ELR (cell line): Measurements from ENCODE around the gene PNPLA6.

Experiments used
- DNase-seq: peaks from one replicate; pipeline ENCODE4 v3.0.0-alpha.2; 2015; ENCODE audit warnings: low read depth

The PNPLA6 gene

DNA sequence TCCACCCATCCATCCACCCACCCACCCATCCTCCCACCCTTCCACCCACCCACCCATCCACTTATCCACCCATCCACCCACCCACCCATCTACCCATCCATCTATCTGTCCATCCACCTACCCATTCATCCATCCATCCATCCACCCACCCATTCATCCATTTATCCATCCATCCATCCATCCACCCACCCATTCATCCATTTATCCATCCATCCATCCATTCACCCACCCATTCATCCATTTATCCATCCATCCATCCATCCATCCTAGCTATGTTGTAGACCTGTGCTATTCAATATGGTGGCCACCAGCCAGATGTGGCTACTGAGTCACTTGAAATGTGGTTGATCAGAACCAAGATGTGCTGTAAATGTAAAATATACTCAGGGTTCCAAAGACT lies 65.2 kb downstream of the PNPLA6 start:
- DNase-seq, result no peak

DNA sequence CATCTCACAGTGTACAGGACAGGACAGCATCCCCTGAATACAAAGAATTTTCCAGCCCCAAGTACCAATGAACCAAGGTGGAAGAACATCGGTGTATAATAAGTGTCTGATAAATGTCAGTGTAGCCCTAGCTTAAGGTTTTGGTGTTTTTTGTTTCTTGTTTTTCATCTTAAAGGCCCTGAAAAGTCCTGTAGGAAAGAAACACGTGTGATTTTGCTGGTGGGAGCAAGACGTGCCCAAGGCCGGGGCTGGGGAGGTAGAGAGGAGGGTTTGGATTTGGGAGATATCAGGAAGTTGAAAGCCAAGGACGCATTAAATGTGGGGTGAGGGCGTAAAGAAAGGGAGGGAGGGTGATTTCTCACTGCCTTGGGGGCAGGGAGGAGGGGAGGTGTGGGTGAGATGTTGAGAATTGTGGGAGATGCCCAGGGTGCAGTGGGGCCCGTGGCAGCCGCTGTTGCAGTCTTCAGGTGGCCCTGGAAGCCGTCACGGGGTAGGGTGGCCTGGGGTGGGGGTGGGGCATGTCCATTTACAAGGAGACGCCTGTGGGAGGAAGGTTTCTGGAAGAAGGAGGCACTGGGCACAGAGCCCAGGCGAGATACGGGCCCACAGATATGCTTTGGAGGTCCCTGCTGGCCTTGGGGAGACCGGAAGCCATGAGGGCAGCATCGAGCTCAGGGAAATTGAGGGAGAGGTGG lies 66.9 kb downstream of the PNPLA6 start:
- no peak for DNase-seq

DNA sequence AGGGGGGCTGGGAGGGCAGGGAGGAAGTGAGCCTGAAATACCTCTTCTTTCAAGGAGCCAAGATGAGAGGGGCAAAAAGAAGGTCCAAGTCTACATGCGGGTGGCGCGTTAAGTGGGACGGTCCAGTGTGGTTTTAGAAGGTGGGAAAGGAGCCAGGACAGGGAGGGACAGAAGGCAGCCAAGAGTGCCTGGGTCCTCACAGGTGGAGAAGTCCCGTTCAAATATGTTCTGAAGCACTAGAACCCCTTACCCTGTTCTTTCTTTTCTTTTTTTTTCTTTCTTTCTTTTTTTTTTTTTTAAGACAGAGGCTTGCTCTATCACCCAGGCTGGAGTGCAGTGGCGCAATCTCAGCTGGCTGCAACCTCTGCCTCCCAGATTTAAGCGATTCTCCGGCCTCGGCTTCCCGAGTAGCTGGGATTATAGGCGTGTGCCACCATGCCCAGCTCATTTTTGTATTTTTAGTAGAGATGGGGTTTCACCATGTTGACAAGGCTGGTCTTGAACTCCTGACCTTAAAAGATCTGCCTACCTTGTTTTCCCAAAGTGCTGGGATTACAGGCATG lies 67.5 kb downstream of the PNPLA6 start:
- no peak for DNase-seq

DNA sequence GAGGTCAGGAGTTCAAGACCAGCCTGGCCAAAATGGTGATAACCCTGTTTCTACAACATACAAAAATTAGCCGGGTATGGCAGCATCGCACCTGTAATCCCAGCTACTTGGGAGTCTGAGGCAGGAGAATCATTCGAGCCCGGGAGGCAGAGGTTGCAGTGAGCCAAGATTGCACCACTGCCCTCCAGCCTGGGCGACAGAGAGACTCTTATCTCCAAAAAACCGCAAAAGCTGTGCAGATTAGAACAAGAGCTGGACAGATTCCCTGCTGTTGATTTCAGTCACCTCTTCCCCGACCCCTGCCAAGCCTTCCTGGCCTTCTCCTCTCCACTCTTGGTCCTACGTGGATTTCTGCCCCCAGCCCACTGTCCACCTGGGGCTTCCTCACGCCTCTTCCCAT lies 68.4 kb downstream of the PNPLA6 start:
- DNase-seq, result no peak

DNA sequence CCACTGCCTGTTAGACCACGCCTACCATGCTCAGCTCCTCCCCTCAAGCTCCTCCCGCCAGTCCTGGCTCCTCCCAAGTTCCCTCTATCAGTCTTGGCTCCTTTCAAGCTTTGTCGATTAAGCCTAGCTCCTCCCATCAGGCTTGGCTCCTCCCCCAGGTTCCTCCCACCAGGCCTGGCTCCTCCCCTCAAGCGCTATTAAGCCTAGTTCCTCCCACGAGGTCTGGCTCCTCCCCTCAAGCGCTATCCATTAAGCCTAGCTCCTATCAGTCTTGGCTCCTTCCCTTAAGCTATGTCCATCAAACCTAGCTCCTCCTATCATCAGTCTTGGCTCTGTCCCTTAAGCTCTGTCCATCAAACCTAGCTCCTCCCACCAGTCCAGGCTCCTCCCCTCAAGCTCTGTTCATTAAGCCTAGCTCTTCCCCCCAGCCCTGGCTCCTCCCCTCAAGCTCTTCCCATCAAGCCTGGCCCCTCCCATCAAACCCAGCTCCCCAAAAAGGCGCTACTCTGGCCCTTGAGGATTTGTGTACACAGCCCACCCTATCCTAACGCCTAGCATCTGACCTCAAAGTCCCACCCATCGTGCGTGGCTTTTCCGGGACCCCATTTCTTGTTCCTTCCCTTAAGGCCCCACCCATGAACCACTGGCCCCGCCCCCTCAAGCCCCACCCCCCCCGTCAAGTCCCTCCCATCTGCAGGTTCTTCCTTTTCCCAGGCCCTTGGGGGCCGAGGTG lies 70.1 kb downstream of the PNPLA6 start:
- peak; percentile 60 for DNase-seq

DNA sequence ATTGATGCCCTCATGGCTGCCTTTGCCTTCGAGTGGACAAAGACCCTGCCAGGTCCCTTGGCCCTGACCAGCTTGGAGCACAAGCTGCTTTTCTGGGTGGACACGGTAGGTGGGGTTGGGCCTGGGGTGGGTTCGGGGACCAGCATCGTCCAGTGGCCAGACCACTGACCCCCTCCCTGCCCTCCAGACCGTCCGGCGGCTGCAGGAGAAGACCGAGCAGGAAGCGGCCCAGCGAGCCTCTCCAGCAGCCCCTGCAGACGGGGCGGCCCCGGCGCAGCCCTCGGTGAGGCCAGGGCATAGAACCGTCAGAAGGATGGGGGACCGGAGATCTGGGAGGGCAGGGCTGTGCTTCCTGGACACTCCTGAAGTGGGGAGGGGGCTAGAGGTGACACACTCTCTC lies 70.8 kb downstream of the PNPLA6 start:
- DNase-seq, result no peak

DNA sequence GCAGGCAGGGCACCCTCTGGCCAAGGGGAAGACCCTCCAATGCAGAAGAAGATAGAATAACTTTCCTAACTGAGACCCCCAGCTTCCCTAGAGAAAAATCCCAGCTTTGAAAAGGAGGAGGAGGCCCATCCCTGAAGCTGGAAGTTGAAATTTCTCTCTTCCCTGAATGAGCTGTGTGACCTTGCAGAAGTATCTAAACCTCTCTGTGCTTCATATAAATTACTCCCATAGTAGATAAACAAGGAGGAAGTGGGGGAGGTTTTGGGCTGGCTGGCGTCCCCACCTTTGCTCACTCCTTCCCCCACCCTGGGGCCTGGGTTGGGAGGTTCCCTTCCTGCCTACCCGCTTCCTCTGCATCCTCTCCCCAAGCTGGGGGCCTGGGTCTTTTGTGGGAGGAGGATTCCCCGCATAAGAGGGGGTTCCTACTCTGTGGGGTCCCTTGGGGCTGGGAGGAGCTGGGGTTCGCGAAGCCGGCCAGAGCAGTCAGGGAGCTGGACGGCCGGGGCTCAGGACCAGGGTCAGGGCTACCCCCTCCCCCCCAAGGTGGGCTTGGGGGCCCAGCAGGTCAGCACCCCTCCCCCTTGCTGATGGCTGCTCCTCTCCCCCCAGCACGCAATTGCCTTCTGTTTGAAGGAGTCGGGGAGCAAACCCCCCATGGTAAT lies 71.8 kb downstream of the PNPLA6 start:
- no peak for DNase-seq

DNA sequence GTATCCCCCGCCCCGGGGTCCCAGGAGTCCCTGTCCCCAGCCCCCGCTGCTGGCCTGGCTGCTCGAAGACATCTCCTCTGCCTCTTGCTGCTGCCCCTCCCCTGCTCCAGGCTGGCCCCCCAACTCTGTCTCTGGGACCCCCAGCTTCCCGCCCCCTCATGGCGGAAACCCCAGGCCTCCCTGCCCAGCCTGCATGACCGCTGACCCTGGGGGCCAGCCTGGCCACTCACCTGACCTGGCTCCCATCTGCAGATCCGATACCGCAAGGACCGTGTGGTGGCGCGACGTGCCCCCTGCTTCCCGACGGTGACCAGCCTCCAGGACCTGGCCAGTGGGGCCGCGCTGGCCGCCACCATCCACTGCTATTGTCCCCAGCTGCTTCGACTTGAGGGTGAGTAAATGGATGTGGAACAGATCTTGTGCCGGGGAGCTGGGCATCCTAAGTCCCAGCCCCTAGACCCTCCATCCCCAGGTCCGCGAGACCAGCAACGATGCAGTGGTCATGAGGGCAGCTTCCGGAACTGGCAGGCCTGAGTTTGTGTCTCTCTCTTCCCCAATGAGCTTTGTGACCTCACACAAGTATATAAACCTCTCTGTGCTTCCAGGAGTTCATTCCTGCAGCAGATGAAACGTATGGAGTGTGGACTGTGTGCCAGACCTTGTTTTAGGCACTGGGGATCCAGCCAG lies 72.5 kb downstream of the PNPLA6 start:
- no peak for DNase-seq

DNA sequence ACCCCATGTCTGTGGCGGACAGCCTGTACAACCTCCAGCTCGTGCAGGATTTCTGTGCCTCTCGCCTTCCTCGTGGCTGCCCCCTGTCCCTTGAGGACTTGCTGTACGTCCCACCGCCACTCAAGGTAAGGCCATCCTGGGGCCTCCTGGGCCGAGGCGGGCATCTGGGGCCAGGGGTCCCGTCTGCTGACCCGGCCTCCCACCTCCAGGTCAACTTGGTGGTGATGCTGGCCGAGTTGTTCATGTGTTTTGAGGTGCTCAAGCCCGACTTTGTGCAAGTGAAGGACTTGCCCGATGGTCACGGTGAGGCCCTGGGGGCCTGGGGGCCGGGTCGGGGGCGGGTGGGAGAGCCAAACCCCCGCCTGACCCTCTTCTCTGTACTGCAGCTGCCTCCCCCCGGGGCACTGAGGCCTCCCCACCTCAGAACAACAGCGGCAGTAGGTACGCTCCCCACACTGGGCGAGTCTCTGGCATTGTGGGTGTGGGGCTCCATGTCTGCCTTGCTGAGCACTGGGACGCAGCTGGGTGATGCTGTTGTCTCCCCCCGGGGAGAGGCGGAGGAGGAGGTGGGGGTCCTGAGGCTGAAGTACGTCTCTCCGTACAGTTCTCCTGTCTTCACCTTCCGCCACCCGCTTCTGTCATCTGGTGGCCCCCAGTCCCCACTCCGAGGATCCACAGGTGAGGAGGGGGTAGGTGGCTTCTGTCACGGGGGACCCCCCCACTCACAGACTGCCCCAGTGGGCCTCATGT lies 75.1 kb downstream of the PNPLA6 start:
- no peak for DNase-seq
